Cortex of kidney (tissue), 1 donor: ENCODE data around the gene NBPF6.
"Not testable (repeated sequence)": the region's sequence is repeated elsewhere in the genome, so short reads cannot be mapped to it uniquely, and the experiment has no call there.

Experiments
- DNase-seq: peaks from one replicate; lab custom pipeline; 2025; lab: John Stamatoyannopoulos, UW

Gene NBPF6

DNA sequence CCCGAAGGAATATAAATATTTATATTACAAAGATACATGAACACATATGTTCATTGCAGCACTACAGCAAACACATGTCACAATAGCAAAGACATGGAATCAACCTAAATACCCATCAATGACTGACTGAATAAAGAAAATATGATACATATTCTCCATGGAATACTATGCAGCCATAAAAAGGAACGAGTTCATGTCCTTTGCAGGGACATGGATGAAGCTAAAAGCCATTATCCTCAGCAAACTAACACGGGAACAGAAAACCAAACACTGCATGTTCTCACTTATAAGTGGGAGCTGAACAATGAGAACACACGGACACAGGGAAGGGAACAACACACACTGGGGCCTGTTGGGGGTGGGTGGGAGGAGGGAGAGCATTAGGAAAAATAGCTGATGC, 46.7 kb downstream of the NBPF6 start:
- DNase-seq = not testable (repeated sequence)

DNA sequence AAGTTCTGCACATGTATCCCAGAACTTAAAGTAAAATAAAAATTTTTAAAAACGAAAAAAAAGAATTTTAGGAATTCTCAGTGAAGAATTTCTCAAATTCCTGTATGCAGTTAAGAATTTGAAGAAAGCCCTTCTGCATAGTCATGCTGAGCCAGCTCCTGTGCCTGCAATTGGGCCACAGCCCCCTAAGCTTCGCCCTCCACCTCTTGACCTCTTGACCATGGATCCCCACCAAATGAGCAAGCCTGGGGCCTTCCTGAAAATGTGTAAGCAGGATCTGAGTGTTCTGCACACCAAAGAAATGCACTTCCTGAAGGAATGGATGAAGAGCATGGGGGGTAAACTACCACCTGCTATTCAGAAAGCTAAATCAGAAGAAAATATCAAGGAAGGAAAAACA, 52.0 kb downstream of the NBPF6 start:
- no peak for DNase-seq

- no peak for DNase-seq
Observed at GRCh38 chr1:108502624-108503023, 52.5 kb downstream of the NBPF6 start.

DNA sequence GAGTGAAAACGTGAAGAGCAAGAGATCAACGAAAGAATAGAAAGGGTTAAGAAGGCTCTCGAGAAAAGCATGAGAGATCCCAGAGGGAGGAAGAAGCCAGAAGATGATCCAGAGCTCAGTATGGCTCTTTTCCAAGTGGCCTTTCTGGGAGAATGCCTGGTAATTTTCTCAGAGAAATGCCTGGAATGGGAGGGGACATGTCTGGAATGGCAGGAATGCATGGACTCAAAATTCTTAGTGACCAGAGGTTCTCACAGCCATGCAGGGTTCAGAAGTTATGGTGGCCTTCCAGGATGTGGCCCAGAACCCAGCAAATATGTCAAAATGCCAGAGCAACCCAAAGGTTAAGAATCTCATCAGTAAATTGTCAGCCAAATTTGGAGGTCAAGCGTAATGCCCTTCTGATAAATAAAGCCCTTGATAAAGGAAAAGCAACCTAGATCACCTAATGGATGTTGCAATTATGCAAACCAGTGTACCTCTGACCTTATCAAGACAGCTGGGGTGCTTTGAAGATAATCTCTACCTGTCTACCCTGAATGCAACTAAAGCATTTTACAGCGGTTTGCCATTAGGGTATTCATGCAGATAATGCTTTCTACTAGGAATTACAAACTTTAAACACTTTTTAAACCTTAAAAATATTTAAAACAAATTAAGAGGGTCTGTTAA, 53.1 kb downstream of the NBPF6 start:
- DNase-seq = no peak

- no peak for DNase-seq
Observed at GRCh38 chr1:108504447-108504846, 54.3 kb downstream of the NBPF6 start.

- DNase-seq = no peak
Observed at GRCh38 chr1:108505763-108506070, 55.6 kb downstream of the NBPF6 start.

DNA sequence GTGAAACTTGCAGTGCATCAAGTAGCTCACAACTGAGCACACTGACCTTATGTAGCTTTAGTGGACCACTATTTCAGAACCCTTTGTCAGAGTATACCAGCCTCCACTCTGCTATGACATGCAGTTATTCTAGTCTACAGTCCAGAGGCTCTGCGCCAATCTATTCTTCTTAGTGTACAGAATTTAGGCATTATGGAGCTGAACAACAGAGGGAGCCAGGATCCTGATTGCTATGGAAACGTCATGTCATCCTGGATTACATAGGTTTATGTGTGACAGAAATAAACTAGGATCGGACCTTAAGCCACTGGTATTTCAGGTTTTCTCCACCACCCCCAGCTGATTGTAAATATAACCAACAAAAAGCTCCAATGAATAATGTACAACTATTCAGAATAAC, 61.6 kb downstream of the NBPF6 start:
- DNase-seq = no peak

DNA sequence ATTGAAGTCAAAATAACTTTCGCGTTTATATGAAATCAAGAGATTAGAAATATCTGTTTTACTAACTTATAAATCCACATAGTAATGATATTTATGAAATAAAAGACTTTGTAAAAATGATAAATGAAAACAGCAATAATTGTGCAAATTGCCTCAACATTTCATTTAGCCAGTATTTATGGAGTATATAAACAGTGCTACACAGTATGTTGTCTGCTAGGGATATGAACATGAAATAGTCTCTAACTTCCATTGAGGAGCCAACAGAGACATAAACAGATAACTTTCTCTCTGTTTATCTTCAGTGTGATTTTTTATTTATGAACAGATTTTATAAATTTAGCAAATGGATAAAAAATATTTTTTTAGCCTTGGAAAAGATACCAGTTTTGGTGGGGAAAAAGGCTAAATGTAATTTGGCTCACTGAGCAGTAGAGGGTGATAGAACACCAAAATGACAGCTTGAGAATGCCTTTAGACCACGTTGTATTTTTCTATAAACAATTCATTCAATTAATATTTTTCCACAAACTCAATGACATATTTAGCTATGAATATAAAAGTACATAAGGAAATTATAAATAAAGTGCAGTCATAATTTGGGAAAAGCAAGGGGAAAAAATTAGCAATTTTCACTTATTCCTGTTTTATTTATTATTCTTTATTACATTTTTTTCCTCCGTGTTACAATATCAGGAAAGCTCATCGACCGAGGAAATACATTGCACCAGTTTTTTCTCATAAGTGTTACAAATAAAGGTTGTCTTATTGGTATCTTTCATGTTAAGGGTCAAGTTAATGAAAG, 62.3 kb downstream of the NBPF6 start:
- no peak for DNase-seq

DNA sequence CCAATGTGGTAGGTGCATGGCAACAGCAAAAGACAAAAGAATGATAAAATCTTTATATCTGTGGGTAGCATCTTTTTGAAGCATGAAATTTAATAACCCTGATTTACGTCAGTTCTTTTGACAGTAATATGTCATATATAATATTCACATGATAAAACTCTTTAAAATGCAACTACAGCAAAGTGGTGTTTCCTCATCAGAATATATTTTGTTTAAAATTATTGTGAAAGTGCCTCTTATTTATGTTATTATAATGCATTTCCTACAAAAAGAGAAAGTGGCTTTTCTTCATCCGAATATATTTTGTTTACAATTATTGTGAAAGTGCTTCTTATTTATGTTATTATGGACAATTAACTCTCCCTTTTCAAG, 62.9 kb downstream of the NBPF6 start:
- no peak for DNase-seq

DNA sequence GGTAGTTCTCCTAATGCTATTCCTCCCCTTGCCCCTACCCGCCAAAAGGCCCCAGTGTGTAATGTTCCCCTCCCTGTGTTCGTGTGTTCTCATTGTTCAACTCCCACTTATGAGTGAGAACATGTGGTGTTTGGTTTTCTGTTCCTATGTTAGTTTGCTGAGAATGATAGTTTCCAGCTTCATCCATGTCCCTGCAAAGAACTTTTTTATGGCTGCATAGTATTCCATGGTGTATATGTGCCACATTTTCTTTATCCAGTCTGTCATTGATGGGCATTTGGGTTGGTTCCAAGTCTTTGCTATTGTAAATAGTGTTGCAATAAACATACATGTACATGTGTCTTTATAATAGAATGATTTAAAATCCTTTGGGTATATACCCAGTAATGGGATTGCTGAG, 63.8 kb downstream of the NBPF6 start:
- DNase-seq = not testable (repeated sequence)

DNA sequence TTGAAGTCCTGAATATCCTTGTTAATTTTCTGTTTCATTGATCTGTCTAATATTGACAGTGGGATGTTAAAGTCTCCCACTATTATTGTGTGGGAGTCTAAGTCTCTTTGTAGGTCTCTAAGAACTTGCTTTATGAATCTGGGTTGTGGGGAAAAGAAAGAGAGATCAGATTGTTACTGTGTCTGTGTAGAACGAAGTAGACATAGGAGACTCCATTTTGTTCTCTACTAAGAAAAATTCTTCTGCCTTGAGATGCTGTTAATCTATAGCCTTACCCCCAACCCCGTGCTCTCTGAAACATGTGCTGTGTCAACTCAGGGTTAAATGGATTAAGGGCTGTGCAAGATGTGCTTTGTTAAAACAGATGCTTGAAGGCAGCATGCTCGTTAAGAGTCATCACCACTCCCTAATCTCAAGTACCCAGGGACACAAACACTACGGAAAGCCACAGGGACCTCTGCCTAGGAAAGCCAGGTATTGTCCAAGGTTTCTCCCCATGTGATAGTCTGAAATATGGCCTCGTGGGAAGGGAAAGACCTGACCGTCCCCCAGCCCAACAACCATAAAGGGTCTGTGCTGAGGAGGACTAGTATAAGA, 67.3 kb downstream of the NBPF6 start:
- not testable (repeated sequence) for DNase-seq
